GM12875 (cell line): Measurements from ENCODE around the gene NTN4.
"Not testable (repeated sequence)": the region's sequence is repeated elsewhere in the genome, so short reads cannot be mapped to it uniquely, and the experiment has no call there.

Experiments used
- H3K4me3 ChIP-seq: one replicate; pipeline ENCODE4 v1.5.1; 2011; ENCODE audit warnings: low read depth, low read length, control low read depth
- CTCF ChIP-seq: IDR thresholded peaks from 2 replicates; pipeline ENCODE4 v1.5.1; 2011; ENCODE audit warnings: low read depth, mild to moderate bottlenecking, control low read depth, inconsistent platforms, low read length, moderate library complexity, borderline replicate concordance; ENCODE audit not compliant: insufficient read depth

The NTN4 gene

GRCh38 chr12:95742586-95742985 lies 48.0 kb downstream of the NTN4 start:
- H3K4me3 ChIP-seq, result no peak overlapping the region
- no peak for TF ChIP-seq CTCF

GRCh38 chr12:95741635-95742034 lies 48.9 kb downstream of the NTN4 start:
- TF ChIP-seq CTCF, result no peak
- H3K4me3 ChIP-seq, result no peak overlapping the region

- no peak for TF ChIP-seq CTCF
Measured at GRCh38 chr12:95740751-95741150, 49.8 kb downstream of the NTN4 start.

GRCh38 chr12:95739561-95740313 lies 50.8 kb downstream of the NTN4 start:
- no peak overlapping the region for H3K4me3 ChIP-seq
- TF ChIP-seq CTCF, result no peak

More at GRCh38 chr12:95740751-95741150, 49.8 kb downstream of the NTN4 start:
- no peak overlapping the region for H3K4me3 ChIP-seq

GRCh38 chr12:95738024-95738611 lies 52.4 kb downstream of the NTN4 start:
- TF ChIP-seq CTCF, result no peak
- no peak overlapping the region for H3K4me3 ChIP-seq

GRCh38 chr12:95736631-95737030 lies 53.9 kb downstream of the NTN4 start:
- no peak overlapping the region for H3K4me3 ChIP-seq
- no peak for TF ChIP-seq CTCF

- H3K4me3 ChIP-seq, result not testable (repeated sequence)
Measured at GRCh38 chr12:95735728-95736127, 54.8 kb downstream of the NTN4 start.
